Activated CD8-positive, alpha-beta memory T cell treated with anti-CD3 and anti-CD28 coated beads for 36 hours (primary cell): Measurements from ENCODE around the gene DDHD1. TPM values are rescaled to one million over a fixed set of nuclear protein-coding genes. Genes with fewer than 3 reads are reported as not detected.

Experiments used
- total RNA-seq, 2 experiments: library from RNA; stranded (reverse); gene quantifications; one replicate each; pipeline ENCODE4 v1.2.3, GENCODE V29; 2021

The DDHD1 gene
- total RNA-seq, 2 experiments from 2014 or later = 48.6 to 49.3 TPM

Other genes starting within 250 kb of the DDHD1 start
- 1 to 10 TPM; 2.4 to 3.6 TPM for gene FERMT2, start 202.3 kb downstream of the DDHD1 start, total RNA-seq